CD14-positive monocyte (primary cell): Measurements from ENCODE around the gene FBXW11. TPM values are rescaled to one million over a fixed set of nuclear protein-coding genes. Genes with fewer than 3 reads are reported as not detected.

Source experiments
- DNase-seq, 3 donors: peaks; one replicate each; pipeline ENCODE4 v3.0.0-alpha.2; 2011 to 2022
- H2AFZ ChIP-seq: 2 replicates; pipeline ENCODE4 v1.6.0; 2012; ENCODE audit warnings: mild to moderate bottlenecking, low read depth, low read length, inconsistent platforms; ENCODE audit not compliant: insufficient read depth, poor library complexity, severe bottlenecking
- H3K27ac ChIP-seq, 2 donors: 1 replicate in 1 of 2; 2 replicates in 1 of 2; pipeline ENCODE4 v1.5.1; 2012 to 2013; ENCODE audit warnings: low read length in 2 of 2, control low read depth in 1 of 2, inconsistent platforms in 1 of 2, low read depth in 1 of 2, mild to moderate bottlenecking in 1 of 2
- H3K27me3 ChIP-seq, 2 donors: one replicate each; pipeline versions ENCODE4 v1.6.0 to v1.6.1; 2011 to 2013; ENCODE audit warnings: low read length in 2 of 2; ENCODE audit not compliant: control insufficient read depth in 2 of 2, insufficient read depth in 2 of 2
- H3K36me3 ChIP-seq, 2 donors: replicated peaks in 1 of 2; 1 replicate in 1 of 2; 2 replicates in 1 of 2; pipeline versions ENCODE4 v1.5.1 to v1.6.1; 2012 to 2013; ENCODE audit warnings: low read length in 2 of 2, control low read depth in 1 of 2, inconsistent platforms in 1 of 2, mild to moderate bottlenecking in 1 of 2; ENCODE audit not compliant: insufficient read depth in 2 of 2, control insufficient read depth in 1 of 2
- H3K4me1 ChIP-seq, 2 donors: 1 replicate in 1 of 2; 2 replicates in 1 of 2; pipeline versions ENCODE4 v1.5.1 to v1.6.1; 2012 to 2013; ENCODE audit warnings: low read length in 2 of 2, control low read depth in 1 of 2, inconsistent platforms in 1 of 2, mild to moderate bottlenecking in 1 of 2, moderate library complexity in 1 of 2; ENCODE audit not compliant: insufficient read depth in 2 of 2, control insufficient read depth in 1 of 2
- H3K4me2 ChIP-seq: replicated peaks from 2 replicates; pipeline ENCODE3; 2012; ENCODE audit warnings: low read length, moderate library complexity, mild to moderate bottlenecking; ENCODE audit not compliant: poor library complexity, severe bottlenecking; ENCODE audit errors: extremely low read depth
- H3K4me3 ChIP-seq, 3 experiments: fragments of 200-600 bp in 1 of 3; sonication (generic) in 1 of 3; replicated peaks in 1 of 3; 1 replicate in 2 of 3; 2 replicates in 1 of 3; pipeline ENCODE4 v1.5.1; 2011 to 2013; ENCODE audit warnings: low read length in 3 of 3, mild to moderate bottlenecking in 3 of 3, control low read depth in 2 of 3, low read depth in 2 of 3, inconsistent platforms in 1 of 3, moderate library complexity in 1 of 3
- H3K79me2 ChIP-seq: 2 replicates; pipeline ENCODE4 v1.6.0; 2012; ENCODE audit warnings: mild to moderate bottlenecking, control low read depth, inconsistent platforms, low read length, moderate library complexity; ENCODE audit not compliant: insufficient read depth
- H3K9ac ChIP-seq: 2 replicates; pipeline ENCODE4 v1.6.0; 2017; ENCODE audit warnings: low read length, mild to moderate bottlenecking; ENCODE audit not compliant: insufficient read depth, poor library complexity, severe bottlenecking
- H3K9me3 ChIP-seq, 2 donors: replicated peaks in 1 of 2; 1 replicate in 1 of 2; 2 replicates in 1 of 2; pipeline versions ENCODE4 v1.5.1 to v1.6.1; 2012 to 2013; ENCODE audit warnings: low read length in 2 of 2, control low read depth in 1 of 2; ENCODE audit not compliant: control insufficient read depth in 1 of 2, insufficient read depth in 1 of 2
- H4K20me1 ChIP-seq: 2 replicates; pipeline ENCODE4 v1.6.0; 2012; ENCODE audit warnings: mild to moderate bottlenecking, low read length, control low read depth, moderate library complexity; ENCODE audit not compliant: insufficient read depth
- H3K27ac Mint-ChIP-seq, 7 donors: one replicate each; pipeline ENCODE4 v1.8.0; 2020; ENCODE audit warnings: mild to moderate bottlenecking in 7 of 7, mixed read lengths in 7 of 7, moderate library complexity in 6 of 7, inconsistent platforms in 2 of 7
- H3K27me3 Mint-ChIP-seq, 3 donors: one replicate each; pipeline ENCODE4 v1.8.0; 2021 to 2022; ENCODE audit warnings: low read depth in 3 of 3, mild to moderate bottlenecking in 3 of 3, mixed read lengths in 3 of 3, moderate library complexity in 3 of 3, inconsistent platforms in 1 of 3
- H3K36me3 Mint-ChIP-seq, 2 donors: one replicate each; pipeline ENCODE4 v1.8.0; 2020; ENCODE audit warnings: mixed read lengths in 2 of 2, inconsistent platforms in 1 of 2, mild to moderate bottlenecking in 1 of 2
- H3K4me1 Mint-ChIP-seq: one replicate; pipeline ENCODE4 v1.8.0; 2020; ENCODE audit warnings: mild to moderate bottlenecking, mixed read lengths
- H3K4me3 Mint-ChIP-seq, 2 donors: one replicate each; pipeline ENCODE4 v1.8.0; 2020; ENCODE audit warnings: mild to moderate bottlenecking in 2 of 2, mixed read lengths in 2 of 2, moderate library complexity in 1 of 2
- H3K9me3 Mint-ChIP-seq, 7 donors: one replicate each; pipeline ENCODE4 v1.8.0; 2020 to 2022; ENCODE audit warnings: mixed read lengths in 7 of 7, mild to moderate bottlenecking in 6 of 7, moderate library complexity in 6 of 7, inconsistent platforms in 2 of 7
- CTCF ChIP-seq: fragments of 200-600 bp; IDR thresholded peaks from one replicate; pipeline ENCODE4 v1.8.0; 2022; ENCODE audit warnings: antibody characterized with exemption, mild to moderate bottlenecking
- WGBS: methylation state at CpG from one replicate; pipeline ENCODE4 v1.1.5; 2013; ENCODE audit warnings: missing lambda C conversion rate; ENCODE audit not compliant: insufficient coverage; 5-methylcytosine and 5-hydroxymethylcytosine counted together
- intact Hi-C, 2 donors: fragments of 100-400 bp; cut with micrococcal nuclease; formaldehyde crosslinking; loops; one replicate each; pipeline versions ENCODE4 v1.15.0 to v1.15.1; 2023
- polyA plus RNA-seq, 3 donors: library from polyadenylated mRNA; depleted of rRNA in 1 of 3; unstranded in 2 of 3; stranded (reverse) in 1 of 3; fragments of 300-500 nt in 2 of 3; fragments of >200 nt in 1 of 3; fragmentation: Illumina TruSeq in 2 of 3; gene quantifications; 1 replicate in 2 of 3; 2 replicates in 1 of 3; pipeline ENCODE4 v1.2.3, GENCODE V29; 2012 to 2021

The FBXW11 gene
- polyA plus RNA-seq, 3 donors, result 15.0 to 24.5 (median 18.2) TPM

GRCh38 chr5:171839112-171839511 is 167.3 kb downstream of the FBXW11 start:
- peaks cover 0 to 5% of the 10 kb centered on the region in 2 donors for H3K9me3 ChIP-seq
- H3K79me2 ChIP-seq, result no peaks in the 10 kb centered on the region
- H3K4me2 ChIP-seq, result no peak overlapping the region
- Mint-ChIP-seq H3K4me1 (peaks cover 41% of the 10 kb centered on the region), H3K4me3 (no peak overlapping the region), H3K9me3 (peaks cover 0 to 12% (median 5%) of the 10 kb centered on the region in 7 donors), H3K36me3 (peaks cover 0 to 1% of the 10 kb centered on the region in 2 donors), H3K27me3 (peaks cover 0 to 5% (median 3%) of the 10 kb centered on the region in 3 donors), H3K27ac (peak overlapping the region in 1 of 7 donors; percentile 24)
- no peaks in the 10 kb centered on the region for H3K36me3 ChIP-seq
- intact Hi-C loops, result no loop called here
- no peak overlapping the region for H3K9ac ChIP-seq
- no CpG with 5 or more reads among the region's 2 CpGs for WGBS
- H3K27ac ChIP-seq, result no peak overlapping the region
- no peak for DNase-seq
- H3K4me3 ChIP-seq, result no peak overlapping the region
- H3K4me1 ChIP-seq, result peaks cover 33 to 41% of the 10 kb centered on the region in 2 donors
- H4K20me1 ChIP-seq, result no peaks in the 10 kb centered on the region
- no peaks in the 10 kb centered on the region for H3K27me3 ChIP-seq
- no peak for TF ChIP-seq CTCF
- no peak overlapping the region for H2AFZ ChIP-seq

GRCh38 chr5:171838066-171838465 is 168.4 kb downstream of the FBXW11 start:
- WGBS, result 77% methylated on average over 9 of the region's 12 CpGs
- Mint-ChIP-seq H3K4me3 (no peak overlapping the region), H3K27me3 (peaks cover 0 to 8% (median 3%) of the 10 kb centered on the region in 3 donors), H3K36me3 (peaks cover 0 to 1% of the 10 kb centered on the region in 2 donors), H3K4me1 (peaks cover 41% of the 10 kb centered on the region), H3K9me3 (peaks cover 0 to 21% (median 8%) of the 10 kb centered on the region in 7 donors), H3K27ac (peak overlapping the region in 1 of 7 donors; percentile 40)
- no peak overlapping the region for H3K4me3 ChIP-seq
- no peaks in the 10 kb centered on the region for H3K27me3 ChIP-seq
- no peaks in the 10 kb centered on the region for H4K20me1 ChIP-seq
- H3K4me2 ChIP-seq, result no peak overlapping the region
- no peaks in the 10 kb centered on the region for H3K79me2 ChIP-seq
- intact Hi-C loops, result no loop called here
- H3K9me3 ChIP-seq, result peaks cover 4 to 5% of the 10 kb centered on the region in 2 donors
- H3K36me3 ChIP-seq, result no peaks in the 10 kb centered on the region
- no peak overlapping the region for H3K27ac ChIP-seq
- no peak overlapping the region for H2AFZ ChIP-seq
- no peak overlapping the region for H3K9ac ChIP-seq
- H3K4me1 ChIP-seq, result peaks cover 33 to 41% of the 10 kb centered on the region in 2 donors
- no peak for DNase-seq
- no peak for TF ChIP-seq CTCF
